CD4-positive, alpha-beta T cell (primary cell): Measurements from ENCODE around the gene DYNLT2. TPM values are rescaled to one million over a fixed set of nuclear protein-coding genes. Genes with fewer than 3 reads are reported as not detected.

Source experiments
- ATAC-seq: fragments of 200-7000 bp; cut with Tn5 transposase; one replicate; pipeline ENCODE4 v1.10.0; 2022; ENCODE audit warnings: mild to moderate bottlenecking; ENCODE audit not compliant: poor library complexity
- CTCF ChIA-PET: fragments of 350-600 bp; sonication (Branson Sonifier 250); formaldehyde crosslinking; loops from one replicate; lab custom pipeline; 2021; ENCODE audit warnings: antibody characterized with exemption, inconsistent platforms; lab: Charles Lee
- POLR2A ChIA-PET: fragments of 350-600 bp; sonication (Branson Sonifier 250); formaldehyde crosslinking; loops from one replicate; lab custom pipeline; 2021; ENCODE audit warnings: antibody characterized with exemption, inconsistent platforms; lab: Charles Lee
- DNase-seq, 14 experiments: peaks; one replicate each; pipeline ENCODE4 v3.0.0-alpha.2; 2013 to 2020; ENCODE audit warnings: mixed read lengths in 2 of 14
- H3K27ac ChIP-seq, 2 donors: one replicate each; pipeline versions ENCODE4 v1.5.1 to v1.7.0; 2013; ENCODE audit warnings: low read length in 2 of 2, low read depth in 1 of 2, mild to moderate bottlenecking in 1 of 2
- H3K27me3 ChIP-seq, 2 experiments: 1 replicate in 1 of 2; 2 replicates in 1 of 2; pipeline versions ENCODE4 v1.6.1 to v1.7.0; 2013; ENCODE audit warnings: low read length in 2 of 2, control low read depth in 1 of 2, mild to moderate bottlenecking in 1 of 2, moderate library complexity in 1 of 2; ENCODE audit not compliant: insufficient read depth in 2 of 2, control insufficient read depth in 1 of 2
- H3K36me3 ChIP-seq: one replicate; pipeline ENCODE4 v1.6.1; 2013; ENCODE audit warnings: low read length, control low read depth; ENCODE audit not compliant: insufficient read depth
- H3K4me1 ChIP-seq: one replicate; pipeline ENCODE4 v1.6.1; 2013; ENCODE audit warnings: low read length, control low read depth; ENCODE audit not compliant: insufficient read depth
- H3K4me3 ChIP-seq: one replicate; pipeline ENCODE4 v1.5.1; 2013; ENCODE audit warnings: mild to moderate bottlenecking, low read length, moderate library complexity
- H3K9me3 ChIP-seq, 2 experiments: 1 replicate in 1 of 2; 2 replicates in 1 of 2; pipeline versions ENCODE4 v1.6.1 to v1.7.0; 2013; ENCODE audit warnings: low read length in 2 of 2, mild to moderate bottlenecking in 2 of 2, control low read depth in 1 of 2, moderate library complexity in 1 of 2; ENCODE audit not compliant: control insufficient read depth in 1 of 2, insufficient read depth in 1 of 2
- H3K27ac Mint-ChIP-seq: one replicate; pipeline ENCODE4 v1.8.0; 2020; ENCODE audit warnings: mixed read lengths
- H3K27me3 Mint-ChIP-seq: one replicate; pipeline ENCODE4 v1.8.0; 2021; ENCODE audit warnings: mixed read lengths
- H3K36me3 Mint-ChIP-seq: one replicate; pipeline ENCODE4 v1.8.0; 2021; ENCODE audit warnings: low read depth, mixed read lengths
- H3K4me1 Mint-ChIP-seq: one replicate; pipeline ENCODE4 v1.8.0; 2021; ENCODE audit warnings: low read depth, mixed read lengths
- H3K4me3 Mint-ChIP-seq: one replicate; pipeline ENCODE4 v1.8.0; 2020; ENCODE audit warnings: mild to moderate bottlenecking, mixed read lengths
- H3K9me3 Mint-ChIP-seq: one replicate; pipeline ENCODE4 v1.8.0; 2020; ENCODE audit warnings: mixed read lengths
- CTCF ChIP-seq: fragments of 200-600 bp; IDR thresholded peaks from one replicate; pipeline ENCODE4 v1.8.0; 2022; ENCODE audit warnings: antibody characterized with exemption, mild to moderate bottlenecking
- intact Hi-C, 2 experiments: fragments of 100-400 bp; cut with DNase I in 1 of 2; cut with micrococcal nuclease in 1 of 2; formaldehyde crosslinking; loops; one replicate each; pipeline versions ENCODE4 v1.15.1 to v1.9.0; 2023 to 2025; cut with DNase I, micrococcal nuclease
- total RNA-seq, 174 experiments: library from RNA in 2 of 174; stranded (reverse) in 2 of 174; gene quantifications; one replicate each; pipeline ENCODE4 v1.2.3 and lab custom pipeline; 2021 to 2026

Gene DYNLT2
- total RNA-seq, 2 experiments from 2014 or later: 4.1 to 4.3 TPM

GRCh38 chr6:169778646-169779045 lies 27.3 kb upstream of the DYNLT2 start:
- H3K27me3 Mint-ChIP-seq: no peaks in the 10 kb centered on the region
- H3K27ac Mint-ChIP-seq: no peak overlapping the region
- H3K4me1 ChIP-seq: no peaks in the 10 kb centered on the region
- H3K4me3 Mint-ChIP-seq: no peak overlapping the region
- H3K36me3 ChIP-seq: peaks cover 27% of the 10 kb centered on the region
- H3K4me3 ChIP-seq: no peak overlapping the region
- no peaks in the 10 kb centered on the region for H3K27me3 ChIP-seq
- peaks cover 76% of the 10 kb centered on the region for H3K36me3 Mint-ChIP-seq
- H3K9me3 Mint-ChIP-seq: no peaks in the 10 kb centered on the region
- no peaks in the 10 kb centered on the region for H3K4me1 Mint-ChIP-seq
- H3K9me3 ChIP-seq: peaks cover 0 to 5% of the 10 kb centered on the region in 2 experiments
- ChIA-PET CTCF (no interaction called here), POLR2A (no interaction called here)
- no peak for TF ChIP-seq CTCF
- DNase-seq (no peak), ATAC-seq (no peak)
- intact Hi-C loops: no loop called here
- no peak overlapping the region for H3K27ac ChIP-seq

GRCh38 chr6:169777896-169778295 lies 26.5 kb upstream of the DYNLT2 start:
- ATAC-seq (no peak), DNase-seq (no peak)
- no peaks in the 10 kb centered on the region for H3K27me3 ChIP-seq
- Mint-ChIP-seq H3K4me1 (no peaks in the 10 kb centered on the region), H3K4me3 (no peak overlapping the region), H3K27me3 (no peaks in the 10 kb centered on the region), H3K27ac (no peak overlapping the region), H3K9me3 (no peaks in the 10 kb centered on the region), H3K36me3 (peaks cover 76% of the 10 kb centered on the region)
- H3K9me3 ChIP-seq: peaks cover 0 to 1% of the 10 kb centered on the region in 2 experiments
- intact Hi-C loops: no loop called here
- H3K4me1 ChIP-seq: no peaks in the 10 kb centered on the region
- H3K4me3 ChIP-seq: no peak overlapping the region
- POLR2A ChIA-PET: no interaction called here
- TF ChIP-seq CTCF: no peak
- CTCF ChIA-PET: no interaction called here
- H3K36me3 ChIP-seq: peaks cover 27% of the 10 kb centered on the region
- no peak overlapping the region for H3K27ac ChIP-seq

GRCh38 chr6:169776379-169776778 lies 25.0 kb upstream of the DYNLT2 start:
- Mint-ChIP-seq H3K4me3 (no peak overlapping the region), H3K36me3 (peaks cover 83% of the 10 kb centered on the region), H3K27me3 (no peaks in the 10 kb centered on the region), H3K4me1 (no peaks in the 10 kb centered on the region), H3K27ac (no peak overlapping the region), H3K9me3 (no peaks in the 10 kb centered on the region)
- no peak for DNase-seq
- no peaks in the 10 kb centered on the region for H3K4me1 ChIP-seq
- no peak overlapping the region for H3K27ac ChIP-seq
- peaks cover 36% of the 10 kb centered on the region for H3K36me3 ChIP-seq
- no peak overlapping the region for H3K4me3 ChIP-seq
- no peaks in the 10 kb centered on the region for H3K27me3 ChIP-seq
- no peaks in the 10 kb centered on the region for H3K9me3 ChIP-seq
- ChIA-PET CTCF (no interaction called here), POLR2A (no interaction called here)
- TF ChIP-seq CTCF: no peak
- intact Hi-C loops: no loop called here
- no peak for ATAC-seq
